Suprapubic skin (tissue), 4 donors: ENCODE data around the gene HMGCLL1. TPM values are rescaled to one million over a fixed set of nuclear protein-coding genes. Genes with fewer than 3 reads are reported as not detected.

Experiments used
- DNase-seq, 2 donors: peaks; one replicate each; pipeline ENCODE4 v3.0.0-alpha.2; 2019; ENCODE audit warnings: low spot score in 2 of 2
- H3K27ac ChIP-seq: fragments of 200-600 bp; sonication (generic); one replicate; pipeline ENCODE4 v1.5.1; 2019
- H3K27me3 ChIP-seq: fragments of 200-600 bp; sonication (generic); one replicate; pipeline ENCODE4 v1.5.1; 2019
- H3K36me3 ChIP-seq: fragments of 200-600 bp; sonication (generic); one replicate; pipeline ENCODE4 v1.5.1; 2019
- H3K4me1 ChIP-seq: fragments of 200-600 bp; sonication (generic); one replicate; pipeline ENCODE4 v1.5.1; 2019
- H3K4me3 ChIP-seq: fragments of 200-600 bp; sonication (generic); one replicate; pipeline ENCODE4 v1.5.1; 2019; ENCODE audit warnings: mild to moderate bottlenecking
- H3K9me3 ChIP-seq: fragments of 200-600 bp; sonication (generic); one replicate; pipeline ENCODE4 v1.5.1; 2019
- CTCF ChIP-seq, 2 donors: fragments of 200-600 bp in 1 of 2; fragments of 450-650 bp in 1 of 2; sonication (generic) in 1 of 2; IDR thresholded peaks; one replicate each; pipeline ENCODE4 v1.5.1; 2016 to 2019; ENCODE audit warnings: antibody characterized with exemption in 2 of 2, mild to moderate bottlenecking in 1 of 2, moderate library complexity in 1 of 2
- EP300 ChIP-seq: sonication (generic); formaldehyde crosslinking; IDR thresholded peaks from one replicate; pipeline ENCODE4 v1.6.1; 2017; ENCODE audit warnings: antibody characterized with exemption
- POLR2A ChIP-seq, 2 donors: fragments of 450-650 bp; IDR thresholded peaks; one replicate each; pipeline ENCODE4 v1.6.1; 2017; ENCODE audit warnings: antibody characterized with exemption in 2 of 2, mild to moderate bottlenecking in 2 of 2, moderate library complexity in 2 of 2
- POLR2AphosphoS5 ChIP-seq, 3 donors: sonication (generic); formaldehyde crosslinking; IDR thresholded peaks; one replicate each; pipeline ENCODE4 v1.6.1; 2017; ENCODE audit warnings: antibody characterized with exemption in 3 of 3
- WGBS: methylation state at CpG from one replicate; pipeline ENCODE4 v1.1.5; 2018; 5-methylcytosine and 5-hydroxymethylcytosine counted together
- total RNA-seq, 4 donors: library from RNA; depleted of rRNA; stranded (reverse); fragments of >200 nt; gene quantifications; one replicate each; pipeline ENCODE4 v1.1.0, GENCODE V29; 2016

The HMGCLL1 gene
- total RNA-seq, 4 donors from 2014 or later: 0.23 to 0.62 TPM; not detected in 2

- no peak overlapping the region for H3K4me3 ChIP-seq
- no peak overlapping the region for H3K27ac ChIP-seq
- no peaks in the 10 kb centered on the region for H3K27me3 ChIP-seq
- H3K4me1 ChIP-seq: no peaks in the 10 kb centered on the region
- TF ChIP-seq POLR2A (IDR thresholded peaks at IDR 0.05): no peak
- TF ChIP-seq EP300: no peak
- TF ChIP-seq POLR2AphosphoS5 (IDR thresholded peaks at IDR 0.05): no peak
- TF ChIP-seq CTCF (IDR thresholded peaks at IDR 0.05): no peak
- no peaks in the 10 kb centered on the region for H3K9me3 ChIP-seq
- no peak for DNase-seq
- no peaks in the 10 kb centered on the region for H3K36me3 ChIP-seq
These were observed 168.3 kb downstream of the HMGCLL1 start for GRCh38 chr6:55410674-55411073.

GRCh38 chr6:55405474-55406235, 173.3 kb downstream of the HMGCLL1 start:
- Histone ChIP-seq H3K27me3 (no peaks in the 10 kb centered on the region), H3K27ac (no peak overlapping the region), H3K36me3 (no peaks in the 10 kb centered on the region), H3K4me1 (no peaks in the 10 kb centered on the region), H3K9me3 (no peaks in the 10 kb centered on the region), H3K4me3 (no peak overlapping the region)
- no peak for DNase-seq
- 62% methylated on average over 7 of the region's 7 CpGs for WGBS
- no peak for TF ChIP-seq CTCF (IDR thresholded peaks at IDR 0.05)
- no peak for TF ChIP-seq POLR2A (IDR thresholded peaks at IDR 0.05)
- TF ChIP-seq EP300: no peak
- no peak for TF ChIP-seq POLR2AphosphoS5 (IDR thresholded peaks at IDR 0.05)

GRCh38 chr6:55399351-55399750, 179.6 kb downstream of the HMGCLL1 start:
- Histone ChIP-seq H3K4me1 (no peaks in the 10 kb centered on the region), H3K36me3 (no peaks in the 10 kb centered on the region), H3K9me3 (no peaks in the 10 kb centered on the region), H3K4me3 (no peak overlapping the region), H3K27me3 (no peaks in the 10 kb centered on the region), H3K27ac (no peak overlapping the region)
- TF ChIP-seq POLR2AphosphoS5 (IDR thresholded peaks at IDR 0.05): no peak
- no peak for TF ChIP-seq EP300
- no peak for TF ChIP-seq POLR2A (IDR thresholded peaks at IDR 0.05)
- no peak for TF ChIP-seq CTCF (IDR thresholded peaks at IDR 0.05)
- no peak for DNase-seq
- WGBS: 19% methylated on average over 1 of the region's 1 CpG

- H3K27ac ChIP-seq: no peak overlapping the region
- no peaks in the 10 kb centered on the region for H3K4me1 ChIP-seq
- no peak for TF ChIP-seq POLR2A (IDR thresholded peaks at IDR 0.05)
- TF ChIP-seq EP300: no peak
- no peak for TF ChIP-seq CTCF (IDR thresholded peaks at IDR 0.05)
- no peak for TF ChIP-seq POLR2AphosphoS5 (IDR thresholded peaks at IDR 0.05)
- no peaks in the 10 kb centered on the region for H3K9me3 ChIP-seq
- DNase-seq: no peak
- H3K27me3 ChIP-seq: no peaks in the 10 kb centered on the region
- H3K36me3 ChIP-seq: no peaks in the 10 kb centered on the region
- H3K4me3 ChIP-seq: no peak overlapping the region
- WGBS: 78% methylated on average over 3 of the region's 3 CpGs
These were observed 181.0 kb downstream of the HMGCLL1 start for GRCh38 chr6:55397986-55398385.

GRCh38 chr6:55395871-55396270, 183.1 kb downstream of the HMGCLL1 start:
- no peaks in the 10 kb centered on the region for H3K4me1 ChIP-seq
- no peak for DNase-seq
- no peaks in the 10 kb centered on the region for H3K9me3 ChIP-seq
- WGBS: 58% methylated on average over 3 of the region's 3 CpGs
- no peak overlapping the region for H3K27ac ChIP-seq
- H3K4me3 ChIP-seq: no peak overlapping the region
- TF ChIP-seq CTCF (IDR thresholded peaks at IDR 0.05) (no peak), POLR2AphosphoS5 (IDR thresholded peaks at IDR 0.05) (no peak), EP300 (no peak), POLR2A (IDR thresholded peaks at IDR 0.05) (no peak)
- H3K36me3 ChIP-seq: no peaks in the 10 kb centered on the region
- H3K27me3 ChIP-seq: no peaks in the 10 kb centered on the region
